Natural killer cell (primary cell): Measurements from ENCODE around the gene KDM1A. TPM values are rescaled to one million over a fixed set of nuclear protein-coding genes. Genes with fewer than 3 reads are reported as not detected.
A peak's percentile ranks its signal among the peaks of the same experiment; 100 is the strongest.

Source experiments
- ATAC-seq, 3 donors: fragments of 150-1000 bp in 2 of 3; fragments of 200-7000 bp in 1 of 3; cut with Tn5 transposase; 1 replicate in 1 of 3; 2 replicates in 2 of 3; pipeline ENCODE4 v1.10.0; 2021; ENCODE audit warnings: mild to moderate bottlenecking in 2 of 3, moderate library complexity in 2 of 3
- DNase-seq, 2 donors: peaks; one replicate each; pipeline versions ENCODE4 v3.0.0 to v3.0.0-alpha.2; 2013 to 2021; ENCODE audit warnings: mixed read lengths in 1 of 2
- H3K27ac ChIP-seq: one replicate; pipeline ENCODE4 v1.5.1; 2013; ENCODE audit warnings: mild to moderate bottlenecking, low read length
- H3K27me3 ChIP-seq: one replicate; pipeline ENCODE4 v1.6.1; 2013; ENCODE audit warnings: low read length; ENCODE audit not compliant: control insufficient read depth, insufficient read depth
- H3K36me3 ChIP-seq: one replicate; pipeline ENCODE4 v1.6.1; 2013; ENCODE audit warnings: low read length; ENCODE audit not compliant: control insufficient read depth, insufficient read depth
- H3K4me1 ChIP-seq: one replicate; pipeline ENCODE4 v1.6.1; 2013; ENCODE audit warnings: low read length; ENCODE audit not compliant: control insufficient read depth, insufficient read depth
- H3K4me3 ChIP-seq: one replicate; pipeline ENCODE4 v1.5.1; 2013; ENCODE audit warnings: low read length
- H3K9me3 ChIP-seq: one replicate; pipeline ENCODE4 v1.6.1; 2013; ENCODE audit warnings: low read length; ENCODE audit not compliant: control insufficient read depth, insufficient read depth
- H3K27ac Mint-ChIP-seq, 2 donors: one replicate each; pipeline ENCODE4 v1.8.0; 2022; ENCODE audit warnings: mild to moderate bottlenecking in 2 of 2, mixed read lengths in 2 of 2, moderate library complexity in 1 of 2
- H3K27me3 Mint-ChIP-seq, 2 donors: one replicate each; pipeline ENCODE4 v1.8.0; 2022; ENCODE audit warnings: low read depth in 2 of 2, mixed read lengths in 2 of 2
- H3K36me3 Mint-ChIP-seq: one replicate; pipeline ENCODE4 v1.8.0; 2022; ENCODE audit warnings: mixed read lengths
- H3K4me1 Mint-ChIP-seq, 2 donors: one replicate each; pipeline ENCODE4 v1.8.0; 2022; ENCODE audit warnings: mixed read lengths in 2 of 2
- H3K4me3 Mint-ChIP-seq: one replicate; pipeline ENCODE4 v1.8.0; 2022; ENCODE audit warnings: mild to moderate bottlenecking, moderate library complexity, mixed read lengths
- H3K9me3 Mint-ChIP-seq, 2 donors: one replicate each; pipeline ENCODE4 v1.8.0; 2022; ENCODE audit warnings: mixed read lengths in 2 of 2
- CTCF ChIP-seq: fragments of 200-600 bp; IDR thresholded peaks from one replicate; pipeline ENCODE4 v1.8.0; 2022; ENCODE audit warnings: antibody characterized with exemption
- WGBS: methylation state at CpG from one replicate; pipeline ENCODE4 v1.1.7; 2013; ENCODE audit warnings: missing lambda C conversion rate; ENCODE audit not compliant: insufficient coverage; 5-methylcytosine and 5-hydroxymethylcytosine counted together
- intact Hi-C: fragments of 100-400 bp; cut with micrococcal nuclease; formaldehyde crosslinking; loops from one replicate; pipeline ENCODE4 v1.14.2; 2022
- total RNA-seq, 4 donors: library from RNA; stranded (reverse); fragments of 120-200 nt in 1 of 4; gene quantifications; one replicate each; pipeline versions ENCODE4 v1.2.3 to v1.2.4, GENCODE V29; 2013 to 2022

The KDM1A gene
- total RNA-seq, 3 donors from 2014 or later (not counting 1 experiment from before 2014, with no cell fraction given), result 33.0 to 45.4 (median 43.8) TPM

- Mint-ChIP-seq H3K27ac (peak overlapping the region; percentile 94 to 95), H3K9me3 (no peaks in the 10 kb centered on the region), H3K36me3 (peaks cover 6% of the 10 kb centered on the region), H3K4me3 (peak overlapping the region; percentile 87), H3K4me1 (peaks cover 80 to 84% of the 10 kb centered on the region in 2 donors), H3K27me3 (no peaks in the 10 kb centered on the region)
- no peaks in the 10 kb centered on the region for H3K27me3 ChIP-seq
- peaks cover 3% of the 10 kb centered on the region for H3K36me3 ChIP-seq
- 47% methylated on average over 9 of the region's 10 CpGs for WGBS
- peak; percentile 82 to 88 (median 82) for ATAC-seq
- H3K4me3 ChIP-seq, result no peak overlapping the region
- H3K27ac ChIP-seq, result peak overlapping the region; percentile 83
- intact Hi-C loops, result no loop called here
- peak in 1 of 2 donors; percentile 74 for DNase-seq
- peaks cover 32% of the 10 kb centered on the region for H3K4me1 ChIP-seq
- no peak for TF ChIP-seq CTCF
- H3K9me3 ChIP-seq, result no peaks in the 10 kb centered on the region
Observed at GRCh38 chr1:23103001-23103889, 84.0 kb downstream of the KDM1A start.

- Mint-ChIP-seq H3K27me3 (no peaks in the 10 kb centered on the region), H3K36me3 (peaks cover 11% of the 10 kb centered on the region), H3K27ac (peak overlapping the region; percentile 87 to 93), H3K9me3 (no peaks in the 10 kb centered on the region), H3K4me3 (peak overlapping the region; percentile 3), H3K4me1 (peaks cover 74% of the 10 kb centered on the region in 2 donors)
- ATAC-seq (no peak), DNase-seq (no peak)
- Histone ChIP-seq H3K4me1 (peaks cover 31% of the 10 kb centered on the region), H3K4me3 (no peak overlapping the region), H3K27ac (no peak overlapping the region), H3K9me3 (no peaks in the 10 kb centered on the region), H3K27me3 (no peaks in the 10 kb centered on the region), H3K36me3 (peaks cover 5% of the 10 kb centered on the region)
- no peak for TF ChIP-seq CTCF
- 84% methylated on average over 4 of the region's 4 CpGs for WGBS
- intact Hi-C loops, result no loop called here
Observed at GRCh38 chr1:23108918-23109533, 89.8 kb downstream of the KDM1A start.

DNA sequence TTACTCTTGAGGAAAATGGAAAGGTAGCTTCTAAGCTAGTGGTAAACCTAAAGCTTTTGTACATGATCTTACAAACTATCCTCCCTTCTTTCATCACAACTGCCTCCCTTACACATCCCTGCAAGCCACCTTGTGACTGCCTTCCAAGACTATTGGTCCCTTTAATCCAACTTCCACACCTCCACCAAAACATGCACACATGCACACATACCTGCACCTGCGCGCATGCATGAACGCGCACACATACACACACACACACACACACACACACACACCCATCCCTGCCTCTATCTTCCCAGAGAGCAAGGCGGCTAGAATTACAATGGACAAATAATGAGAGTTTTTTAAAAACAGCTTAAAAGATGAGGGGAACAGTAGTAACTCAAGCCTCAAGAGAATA, 91.1 kb downstream of the KDM1A start:
- H3K9me3 ChIP-seq, result no peaks in the 10 kb centered on the region
- intact Hi-C loops, result loop anchor here (1.0 kb wide), 1 partner anchor 10 kb away; no protein-coding TSS in a partner anchor
- Mint-ChIP-seq H3K27ac (peak overlapping the region; percentile 87 to 93), H3K4me3 (peak overlapping the region; percentile 29), H3K4me1 (peaks cover 70 to 76% of the 10 kb centered on the region in 2 donors), H3K36me3 (peaks cover 11% of the 10 kb centered on the region), H3K27me3 (no peaks in the 10 kb centered on the region), H3K9me3 (no peaks in the 10 kb centered on the region)
- ATAC-seq, result peak in 2 of 3 donors; percentile 1 to 2
- 88% methylated on average over 4 of the region's 5 CpGs for WGBS
- peaks cover 5% of the 10 kb centered on the region for H3K36me3 ChIP-seq
- peak overlapping the region; percentile 73 for H3K27ac ChIP-seq
- H3K4me3 ChIP-seq, result no peak overlapping the region
- H3K27me3 ChIP-seq, result no peaks in the 10 kb centered on the region
- TF ChIP-seq CTCF, result no peak
- H3K4me1 ChIP-seq, result peaks cover 33% of the 10 kb centered on the region
- DNase-seq, result no peak
